NK-92 (cell line): ENCODE data around the gene EVX1.

Experiments used
- DNase-seq: peaks from one replicate; lab custom pipeline; 2025; ENCODE audit not compliant: unreplicated experiment; lab: John Stamatoyannopoulos, UW

The EVX1 gene

DNA sequence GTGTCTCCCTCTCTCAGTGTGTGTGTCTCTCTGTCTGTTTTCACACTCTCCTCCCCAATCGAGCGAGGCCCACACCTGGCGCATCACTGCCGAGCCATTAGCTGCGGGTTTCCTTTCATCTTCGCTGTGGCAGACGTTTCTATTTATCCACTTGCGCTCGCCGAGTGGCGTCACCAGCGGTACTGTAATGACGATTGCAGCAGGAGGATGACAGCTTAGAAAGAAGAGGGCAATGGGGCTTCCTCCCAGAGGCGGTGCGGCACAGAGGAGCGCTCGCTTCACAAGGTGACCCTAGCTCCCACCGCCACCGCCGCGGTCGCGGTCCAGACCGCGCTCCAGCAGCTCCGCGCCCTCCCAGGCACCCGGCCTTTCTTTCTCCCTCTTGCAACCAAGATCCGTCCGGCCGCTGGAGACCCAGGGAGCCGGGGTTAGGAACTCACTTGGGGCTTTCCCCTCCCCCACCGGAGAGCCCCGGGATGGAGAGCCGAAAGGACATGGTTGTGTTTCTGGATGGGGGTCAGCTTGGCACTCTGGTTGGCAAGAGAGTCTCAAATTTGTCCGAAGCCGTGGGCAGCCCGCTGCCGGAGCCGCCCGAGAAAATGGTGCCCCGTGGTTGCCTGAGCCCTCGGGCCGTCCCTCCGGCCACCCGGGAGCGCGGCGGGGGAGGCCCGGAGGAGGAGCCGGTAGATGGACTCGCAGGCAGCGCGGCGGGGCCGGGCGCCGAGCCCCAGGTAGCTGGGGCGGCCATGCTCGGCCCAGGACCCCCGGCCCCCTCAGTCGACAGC lies at the start of gene EVX1:
Gene EVX1 (plus strand): TSS at position 248 of the 785 bp plus-strand sequence. CDS start 229 bp downstream, at position 477.
- DNase-seq = no peak

DNA sequence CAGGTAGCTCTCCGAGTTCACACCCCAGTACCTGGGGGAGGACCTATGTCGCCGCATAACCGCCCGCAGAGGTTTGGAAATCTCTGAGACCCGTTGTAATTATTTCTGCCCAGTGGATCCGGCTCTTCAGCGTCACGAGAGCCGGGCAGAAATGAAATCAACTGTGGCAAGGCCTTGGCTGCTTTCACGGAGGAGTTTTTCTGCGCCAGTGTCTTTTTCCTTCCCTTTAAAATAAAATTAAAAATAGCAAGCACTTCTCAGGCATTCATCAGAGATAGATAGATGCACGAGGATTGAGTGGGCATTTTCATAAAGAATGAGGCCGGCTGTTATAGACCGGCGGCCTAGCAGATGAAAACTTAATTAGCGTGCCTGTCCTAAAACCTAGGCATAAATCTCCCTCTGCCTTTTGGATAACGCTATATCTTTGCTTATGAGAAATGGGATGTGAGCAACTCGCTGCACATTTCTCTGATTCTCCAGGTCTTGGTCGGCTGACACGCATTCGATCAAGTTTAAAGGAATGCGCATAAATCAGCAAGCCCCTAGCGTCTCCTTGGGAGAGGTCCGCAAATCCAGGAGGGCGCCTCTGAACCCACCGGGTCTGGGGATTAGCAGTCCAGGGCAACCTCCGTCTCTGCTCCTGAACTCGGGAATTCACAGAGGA lies 49.1 kb upstream of the EVX1 start:
- DNase-seq = no peak

DNA sequence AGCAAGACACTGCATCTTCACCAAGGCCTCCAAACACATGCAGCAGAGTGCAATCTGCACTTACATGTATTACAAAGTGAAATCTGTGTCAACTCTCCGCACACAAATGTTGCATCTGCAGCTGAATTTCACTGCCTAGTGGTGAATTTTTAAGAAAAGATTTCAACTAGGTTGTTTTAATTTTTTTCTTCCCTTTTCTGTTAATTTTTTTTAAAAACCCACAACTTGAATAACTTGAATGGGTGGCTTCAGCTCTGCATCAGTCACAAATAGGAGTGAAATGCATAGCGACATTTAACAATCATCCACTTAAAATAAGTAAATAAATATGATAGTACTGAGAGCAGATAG lies 48.6 kb upstream of the EVX1 start:
- DNase-seq = no peak

GRCh38 chr7:27194686-27195379 lies 47.8 kb upstream of the EVX1 start:
- no peak for DNase-seq

DNA sequence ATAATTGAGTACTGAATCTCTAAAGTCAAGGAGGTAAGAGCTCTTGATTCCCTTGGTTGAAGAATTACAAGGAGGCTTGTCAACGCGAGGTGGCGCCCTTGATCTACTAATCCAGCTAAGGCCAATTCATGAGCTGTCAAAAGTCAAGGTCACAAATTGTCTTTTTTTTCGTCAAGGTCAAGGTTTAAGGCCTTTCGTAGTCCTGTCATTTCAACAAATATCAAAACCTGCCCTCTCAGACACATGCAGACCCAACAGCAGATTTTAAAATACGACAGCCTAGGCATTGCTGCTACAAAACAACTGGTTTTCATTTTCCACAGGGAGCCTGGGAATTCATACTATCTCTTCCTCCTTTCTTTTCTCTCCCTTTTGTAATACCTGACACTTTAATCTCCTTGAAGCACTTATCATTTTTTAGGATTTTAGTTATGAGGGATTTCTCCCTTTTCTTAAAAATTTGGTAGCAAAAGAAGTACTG lies 46.3 kb upstream of the EVX1 start:
- DNase-seq = no peak

GRCh38 chr7:27197137-27198042 lies 45.2 kb upstream of the EVX1 start:
- DNase-seq = no peak

GRCh38 chr7:27198138-27198841 lies 44.3 kb upstream of the EVX1 start:
- DNase-seq = no peak

DNA sequence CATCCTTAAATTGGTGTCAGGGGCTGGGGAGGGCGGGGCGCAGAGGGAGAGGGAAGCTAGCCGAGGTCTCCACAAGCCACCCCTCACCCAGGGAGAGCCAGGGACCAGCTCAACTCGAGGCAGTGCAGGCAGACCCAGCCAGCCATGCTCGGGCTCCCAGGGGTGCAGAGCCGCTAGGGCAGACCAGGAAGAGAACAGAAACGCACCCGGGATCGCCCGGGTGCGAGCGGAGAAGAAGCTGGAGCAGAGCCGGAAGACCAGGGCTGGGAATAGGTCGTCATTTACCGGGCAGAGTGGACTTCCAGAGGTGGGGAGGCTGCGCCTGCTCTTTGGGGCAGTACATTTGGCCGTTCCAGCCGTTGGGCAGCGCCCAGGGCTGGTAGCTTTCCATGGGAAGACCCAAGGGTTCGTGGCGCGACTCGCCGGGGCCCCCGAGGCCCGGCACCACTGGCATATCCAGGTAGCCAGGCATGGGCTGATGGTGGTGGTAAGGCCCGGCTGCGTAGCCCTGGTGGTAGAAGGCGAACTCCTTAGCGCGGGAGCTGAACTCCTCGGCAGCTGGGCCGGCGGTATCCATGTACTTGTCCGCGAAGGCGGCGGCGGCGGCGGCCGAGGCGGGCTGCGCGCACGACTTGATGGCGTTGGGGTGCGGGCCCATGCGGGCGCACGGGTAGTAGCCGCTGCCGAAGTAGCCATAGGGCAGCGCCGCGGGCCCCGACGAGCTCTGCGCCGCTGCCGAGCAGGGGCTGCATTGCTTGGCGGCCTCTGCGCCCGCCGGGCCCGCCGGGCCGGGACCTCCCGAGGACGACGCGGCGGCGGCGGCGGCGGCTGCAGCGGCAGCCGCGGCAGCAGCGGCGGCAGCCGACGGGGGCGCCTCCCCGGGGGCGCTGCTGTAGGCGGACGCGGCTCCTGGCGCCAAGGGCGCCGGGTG lies 43.5 kb upstream of the EVX1 start:
- DNase-seq = no peak

DNA sequence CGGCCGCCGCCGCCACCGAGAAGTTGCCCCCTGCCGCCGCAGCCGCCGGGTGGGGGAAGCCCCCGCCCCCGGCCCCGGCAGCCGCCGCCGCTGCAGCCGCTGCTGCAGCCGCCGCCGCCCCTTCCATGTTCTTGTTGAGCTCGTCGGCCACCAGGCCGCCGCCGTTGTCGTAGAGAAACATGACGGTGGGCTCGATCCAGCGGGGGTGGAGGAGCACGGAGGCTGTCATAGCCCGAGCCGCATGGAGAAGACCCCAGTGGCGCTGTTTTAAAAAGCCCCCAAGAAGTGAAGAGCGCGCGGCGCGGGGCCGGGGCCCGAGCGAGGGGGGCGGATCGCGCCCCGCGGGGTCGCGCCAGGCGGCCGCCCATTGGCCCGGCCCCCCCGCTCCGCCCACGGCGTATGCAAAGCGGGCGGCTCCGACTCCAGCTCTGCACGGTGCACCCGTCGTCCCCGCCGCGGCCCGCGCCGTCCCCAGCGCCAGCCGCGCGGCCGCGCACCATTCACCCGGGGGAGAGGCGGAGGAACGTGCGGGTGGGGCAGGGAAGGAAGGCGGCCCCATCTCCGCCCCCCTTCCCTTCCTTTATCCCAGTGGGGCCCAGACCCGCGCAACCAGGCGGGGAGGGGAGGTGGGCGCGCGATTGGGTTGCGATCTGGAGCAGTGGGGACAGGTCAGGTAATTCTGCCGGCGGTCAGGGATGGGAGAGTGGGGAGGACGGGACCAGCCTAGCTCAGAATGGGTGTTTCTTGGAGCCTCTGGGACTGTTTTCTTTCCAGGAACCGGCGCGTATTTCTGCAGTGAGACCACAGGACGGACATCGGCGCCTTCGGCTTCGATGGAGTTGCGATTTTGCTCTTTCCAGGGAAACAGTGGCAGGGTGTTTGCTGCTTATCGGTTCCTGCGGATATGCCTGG lies 42.5 kb upstream of the EVX1 start, which contains the start of gene HOXA13:
Gene HOXA13 (minus strand): TSS at position 243 of the 912 bp plus-strand sequence. CDS start 14 bp downstream, at position 229.
- DNase-seq = no peak

DNA sequence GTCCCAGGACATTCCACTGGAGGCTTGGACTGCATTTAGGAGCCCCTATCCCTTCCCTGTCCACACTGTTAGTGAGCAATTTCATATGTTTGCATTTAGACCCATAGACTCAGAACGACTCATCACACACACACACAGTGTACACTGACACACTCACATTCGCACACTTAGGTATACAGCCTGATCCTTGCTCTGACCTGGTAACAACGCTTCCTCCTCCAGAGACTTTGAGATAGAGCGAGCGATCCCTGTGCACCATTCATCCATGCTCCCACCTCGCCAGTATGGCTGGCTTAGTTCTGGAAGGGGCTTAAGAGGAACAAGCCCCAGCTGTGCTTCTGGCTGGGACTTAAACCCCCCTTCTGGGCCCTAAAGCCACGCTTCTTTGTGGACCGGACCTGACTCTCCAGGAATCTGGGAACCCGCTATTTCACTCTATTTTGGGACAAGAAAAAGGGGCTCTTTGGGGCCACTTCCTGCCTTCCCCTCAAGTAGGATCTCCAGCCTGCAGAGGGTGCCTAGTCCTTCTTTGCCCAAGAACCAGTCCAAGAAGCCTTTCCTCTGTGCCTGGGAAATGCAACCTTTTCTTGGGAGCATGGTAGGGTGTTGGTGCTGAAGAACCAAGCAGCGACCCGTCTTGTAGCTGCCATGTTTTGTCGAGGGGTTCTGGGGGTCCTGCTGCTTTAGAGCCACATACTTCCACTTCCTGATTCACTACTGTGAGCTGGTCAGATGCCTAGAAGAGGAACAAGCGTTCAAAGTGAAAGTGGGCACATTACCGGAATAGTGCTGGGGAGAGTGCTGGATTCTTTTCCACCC lies 41.6 kb upstream of the EVX1 start:
- DNase-seq = no peak

DNA sequence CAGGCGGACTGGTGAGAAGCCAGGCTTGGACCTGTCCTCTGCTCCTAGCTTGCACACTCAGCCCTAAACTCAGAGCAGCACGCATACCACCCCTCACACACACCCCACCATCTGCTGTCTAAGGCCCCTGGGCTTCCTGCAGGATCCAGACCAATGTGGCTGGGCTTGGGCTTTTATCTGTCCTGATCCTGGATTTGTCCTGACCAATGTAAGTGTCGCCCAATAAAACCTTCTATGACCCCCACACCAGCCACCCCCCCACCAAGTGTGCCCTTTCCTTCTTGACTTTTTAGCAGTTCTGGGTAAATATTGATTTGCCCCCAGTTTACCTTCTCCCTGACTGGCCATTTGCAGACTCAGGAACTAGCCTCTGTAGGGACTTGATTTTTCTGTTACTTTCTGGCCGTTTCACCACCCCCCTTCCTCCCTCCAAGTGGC lies 41.0 kb upstream of the EVX1 start:
- no peak for DNase-seq

DNA sequence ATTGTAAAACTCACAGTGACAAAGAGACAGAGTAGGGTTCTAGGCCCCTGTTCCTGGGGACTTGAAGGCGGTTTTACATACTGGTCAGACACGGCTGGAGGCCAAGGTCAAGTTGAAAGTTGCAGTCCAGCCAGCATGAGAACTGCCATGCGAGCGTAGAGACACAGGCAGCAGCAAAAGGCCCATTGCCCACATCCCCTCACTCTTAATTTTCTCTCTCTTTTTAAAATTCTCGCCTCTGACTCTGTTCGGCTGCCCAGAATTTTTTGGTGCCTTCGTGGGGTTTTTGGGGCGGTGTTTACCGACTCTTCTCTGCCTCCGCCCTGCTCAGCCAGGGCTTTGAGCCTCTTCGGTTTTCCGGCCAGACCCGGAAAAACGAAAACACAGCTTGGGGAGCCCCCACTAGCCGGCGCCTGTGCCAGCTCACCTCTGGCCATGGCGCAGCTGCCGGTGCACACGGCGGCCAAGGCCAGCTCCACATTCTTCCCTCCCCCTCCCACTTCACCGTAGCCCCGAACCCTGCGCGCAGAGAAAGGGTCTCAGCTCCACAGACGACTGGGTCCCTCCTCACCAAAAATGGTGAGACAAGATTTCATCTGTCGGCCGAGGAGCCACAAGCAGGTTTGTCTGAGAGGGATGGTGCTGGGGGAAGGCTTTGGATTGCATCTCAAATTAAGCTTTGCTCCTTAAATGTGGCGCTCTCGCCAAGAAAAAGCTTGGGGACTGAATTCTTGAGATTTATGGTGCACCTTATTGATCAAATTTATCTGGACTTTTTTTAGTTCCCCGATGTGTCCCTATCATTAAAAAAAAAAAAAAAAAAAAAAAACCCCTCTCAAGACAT lies 40.4 kb upstream of the EVX1 start:
- no peak for DNase-seq

GRCh38 chr7:27202862-27203134 lies 39.8 kb upstream of the EVX1 start:
- DNase-seq = no peak

DNA sequence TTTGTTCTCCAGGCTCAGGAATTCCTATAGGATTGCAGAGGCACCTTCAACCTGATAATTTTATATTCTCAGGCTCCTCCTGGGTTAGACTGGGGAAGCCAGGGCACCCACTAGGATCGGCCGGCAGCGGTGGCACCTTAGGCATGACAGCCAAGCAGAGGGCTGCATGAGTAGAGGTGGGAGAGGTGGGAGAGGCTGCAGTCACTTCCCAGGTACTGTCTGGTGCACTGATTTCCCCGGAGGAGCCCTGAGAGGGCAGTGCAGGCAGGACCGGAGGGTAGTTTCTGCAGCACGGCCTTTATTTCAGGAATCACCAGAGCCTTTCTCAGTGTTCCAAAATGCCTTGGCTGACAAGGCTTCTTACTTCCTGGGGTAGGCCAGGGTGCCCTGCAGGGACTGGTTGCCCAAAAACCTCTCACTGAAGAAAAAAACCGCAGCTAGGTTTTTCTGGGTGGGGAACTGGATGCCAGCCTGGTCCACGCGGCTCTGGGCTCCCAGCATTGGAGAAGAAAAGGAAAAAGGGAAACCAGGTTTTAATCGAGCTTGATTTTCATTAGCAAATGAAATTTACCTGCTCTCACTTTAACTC lies 39.1 kb upstream of the EVX1 start:
- DNase-seq = no peak

- no peak for DNase-seq
Observed at GRCh38 chr7:27203964-27204594, 38.5 kb upstream of the EVX1 start.
